ENCODE measurements around the gene THSD8. TPM values are rescaled to one million over a fixed set of nuclear protein-coding genes. Genes with fewer than 3 reads are reported as not detected.

THSD8 gene
- total and polyA plus RNA-seq, 2 donors (not counting 1 experiment from before 2014, with no cell fraction given): not detected

DNA sequence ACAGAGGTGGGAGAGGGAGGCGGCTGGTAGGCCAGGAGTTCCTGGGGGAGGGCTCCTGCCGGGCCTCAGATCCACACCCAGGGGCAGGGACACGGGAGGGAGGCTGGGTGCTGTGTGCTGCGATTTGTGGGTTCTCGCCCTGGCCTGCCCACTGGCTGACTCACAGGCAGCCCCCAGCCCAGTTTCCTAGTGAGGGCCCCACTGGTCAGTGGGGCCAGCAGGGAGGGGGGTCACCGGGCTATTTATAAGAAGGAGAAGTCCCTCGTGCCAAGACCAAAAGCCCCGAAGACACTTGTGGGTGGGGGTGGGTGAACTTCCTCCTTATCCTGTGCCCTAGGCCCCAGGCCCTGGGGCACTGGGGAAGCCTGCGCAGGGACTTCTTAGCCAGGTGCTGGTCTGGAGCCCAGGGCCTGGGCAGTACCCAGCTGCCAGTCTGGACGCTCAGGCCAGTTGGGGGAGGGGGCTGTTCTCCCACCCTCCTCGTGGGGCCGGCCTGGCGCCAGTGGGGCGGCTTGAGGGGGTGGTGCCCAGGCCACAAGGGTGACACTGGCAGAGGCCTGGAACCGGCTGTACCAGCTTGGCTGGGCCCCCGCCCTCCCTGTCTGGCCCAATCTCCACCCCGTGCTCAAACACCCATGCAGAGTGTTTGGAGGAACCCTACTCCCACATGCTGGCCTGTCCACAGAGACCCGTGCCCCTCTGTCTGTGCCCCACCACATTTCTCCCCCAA is 15.6 kb upstream of the THSD8 start:
- Histone ChIP-seq H3K27me3 (replicated peaks in 1 of 4; ENCODE audit: control extremely low read depth in 1 of 4, control insufficient read depth in 3 of 4, insufficient read depth in 4 of 4, low read length in 3 of 4) (no peaks in the 10 kb centered on the region), H3K79me2 (ENCODE audit: control insufficient read depth, insufficient read depth, low read length) (peaks cover under 1% of the 10 kb centered on the region), H3K27ac (ENCODE audit: low read length in 2 of 2) (peak overlapping the region; percentile 92 to 97), H3K36me3 (replicated peaks in 1 of 2; ENCODE audit: control extremely low read depth in 1 of 2, control insufficient read depth in 1 of 2, extremely low read depth in 1 of 2, insufficient read depth in 2 of 2, low read length in 1 of 2) (no peaks in the 10 kb centered on the region), H3K9ac (ENCODE audit: low read length) (peak overlapping the region; percentile 13), H3K9me3 (ENCODE audit: control extremely low read depth in 1 of 3, control insufficient read depth in 2 of 3, insufficient read depth in 1 of 3, low read length in 2 of 3) (no peaks in the 10 kb centered on the region), H3K4me1 (ENCODE audit: control insufficient read depth in 2 of 2, insufficient read depth in 2 of 2, low read length in 2 of 2) (peaks cover 75 to 87% of the 10 kb centered on the region in 2 donors), H2AFZ (ENCODE audit: insufficient read depth, low read depth, low read length, poor library complexity, severe bottlenecking) (no peak overlapping the region), H3K4me3 (ENCODE audit: control extremely low read depth in 1 of 5, extremely low read depth in 1 of 5, insufficient read depth in 1 of 5, low read depth in 2 of 5, low read length in 4 of 5) (peak overlapping the region in 1 of 5 experiments; percentile 19), H3K4me2 (replicated peaks; ENCODE audit: low read depth, low read length, poor library complexity, severe bottlenecking) (peak overlapping the region; percentile 96), H4K20me1 (ENCODE audit: control insufficient read depth, insufficient read depth, low read length, poor library complexity, severe bottlenecking) (peaks cover under 1% of the 10 kb centered on the region)
- WGBS (ENCODE audit: insufficient coverage): 8% methylated on average over 13 of the region's 18 CpGs
- Mint-ChIP-seq H3K27ac (peak overlapping the region; percentile 92), H3K4me1 (peaks cover 50% of the 10 kb centered on the region), H3K9me3 (ENCODE audit: insufficient read depth) (no peaks in the 10 kb centered on the region), H3K4me3 (no peak overlapping the region), H3K27me3 (no peaks in the 10 kb centered on the region)
- ChIA-PET CTCF (interaction anchor here (0.7 to 5.0 kb wide), 3 partner anchors 9 to 13 kb away, joined by 3 to 65 read pairs (median 28); no protein-coding TSS in a partner anchor), POLR2A (interaction anchor here (1.8 to 4.5 kb wide), 2 partner anchors 9 to 10 kb away, joined by 5 to 36 read pairs; no protein-coding TSS in a partner anchor)
- ATAC-seq (ENCODE audit: low read depth) (no peak), DNase-seq (peak; percentile 85)
- intact Hi-C loops (cut with micrococcal nuclease): loop anchor here (5.0 kb wide), 1 partner anchor 1204 kb away; no protein-coding TSS in a partner anchor
- TF ChIP-seq, protein P1, sequence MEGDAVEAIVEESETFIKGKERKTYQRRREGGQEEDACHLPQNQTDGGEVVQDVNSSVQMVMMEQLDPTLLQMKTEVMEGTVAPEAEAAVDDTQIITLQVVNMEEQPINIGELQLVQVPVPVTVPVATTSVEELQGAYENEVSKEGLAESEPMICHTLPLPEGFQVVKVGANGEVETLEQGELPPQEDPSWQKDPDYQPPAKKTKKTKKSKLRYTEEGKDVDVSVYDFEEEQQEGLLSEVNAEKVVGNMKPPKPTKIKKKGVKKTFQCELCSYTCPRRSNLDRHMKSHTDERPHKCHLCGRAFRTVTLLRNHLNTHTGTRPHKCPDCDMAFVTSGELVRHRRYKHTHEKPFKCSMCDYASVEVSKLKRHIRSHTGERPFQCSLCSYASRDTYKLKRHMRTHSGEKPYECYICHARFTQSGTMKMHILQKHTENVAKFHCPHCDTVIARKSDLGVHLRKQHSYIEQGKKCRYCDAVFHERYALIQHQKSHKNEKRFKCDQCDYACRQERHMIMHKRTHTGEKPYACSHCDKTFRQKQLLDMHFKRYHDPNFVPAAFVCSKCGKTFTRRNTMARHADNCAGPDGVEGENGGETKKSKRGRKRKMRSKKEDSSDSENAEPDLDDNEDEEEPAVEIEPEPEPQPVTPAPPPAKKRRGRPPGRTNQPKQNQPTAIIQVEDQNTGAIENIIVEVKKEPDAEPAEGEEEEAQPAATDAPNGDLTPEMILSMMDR (IDR thresholded peaks at IDR 0.05): no peak
- no peak for TF ChIP-seq EZH2 (IDR thresholded peaks at IDR 0.05; ENCODE audit: borderline replicate concordance, insufficient read depth, low read depth, low read length, poor library complexity, severe bottlenecking)

DNA sequence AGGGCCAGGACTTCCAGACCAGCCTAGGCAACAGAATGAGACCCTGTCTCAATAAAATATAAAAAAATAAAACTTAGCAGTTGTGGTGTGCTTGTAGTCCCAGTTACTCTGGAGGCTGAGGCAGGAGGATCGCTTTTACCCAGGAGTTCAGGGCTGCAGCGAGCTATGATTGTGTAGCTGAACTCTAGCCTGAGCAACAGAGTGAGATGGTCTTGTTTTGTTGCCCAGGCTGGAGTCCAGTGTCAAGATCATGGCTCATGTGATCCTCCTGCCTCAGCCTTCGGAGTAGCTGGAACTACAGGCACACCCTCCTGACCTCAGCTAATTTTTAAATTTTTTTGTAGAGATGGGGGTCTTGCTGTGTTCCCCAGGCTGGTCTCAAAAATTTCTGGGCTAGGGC is 14.9 kb upstream of the THSD8 start:
- WGBS (ENCODE audit: insufficient coverage): 100% methylated on average over 2 of the region's 3 CpGs
- no peak for TF ChIP-seq EZH2 (IDR thresholded peaks at IDR 0.05; ENCODE audit: borderline replicate concordance, insufficient read depth, low read depth, low read length, poor library complexity, severe bottlenecking)
- TF ChIP-seq, protein P1 (IDR thresholded peaks at IDR 0.05): no peak
- DNase-seq (no peak), ATAC-seq (ENCODE audit: low read depth) (no peak)
- Histone ChIP-seq H2AFZ (ENCODE audit: insufficient read depth, low read depth, low read length, poor library complexity, severe bottlenecking) (no peak overlapping the region), H3K79me2 (ENCODE audit: control insufficient read depth, insufficient read depth, low read length) (peaks cover 7% of the 10 kb centered on the region), H3K4me3 (ENCODE audit: control extremely low read depth in 1 of 5, extremely low read depth in 1 of 5, insufficient read depth in 1 of 5, low read depth in 2 of 5, low read length in 4 of 5) (peak overlapping the region in 1 of 5 experiments; percentile 19), H3K9ac (ENCODE audit: low read length) (peak overlapping the region; percentile 12), H3K36me3 (replicated peaks in 1 of 2; ENCODE audit: control extremely low read depth in 1 of 2, control insufficient read depth in 1 of 2, extremely low read depth in 1 of 2, insufficient read depth in 2 of 2, low read length in 1 of 2) (no peaks in the 10 kb centered on the region), H3K9me3 (ENCODE audit: control extremely low read depth in 1 of 3, control insufficient read depth in 2 of 3, insufficient read depth in 1 of 3, low read length in 2 of 3) (no peaks in the 10 kb centered on the region), H3K27me3 (replicated peaks in 1 of 4; ENCODE audit: control extremely low read depth in 1 of 4, control insufficient read depth in 3 of 4, insufficient read depth in 4 of 4, low read length in 3 of 4) (no peaks in the 10 kb centered on the region), H3K4me1 (ENCODE audit: control insufficient read depth in 2 of 2, insufficient read depth in 2 of 2, low read length in 2 of 2) (peaks cover 68 to 81% of the 10 kb centered on the region in 2 donors), H3K27ac (ENCODE audit: low read length in 2 of 2) (peak overlapping the region; percentile 92 to 97), H3K4me2 (replicated peaks; ENCODE audit: low read depth, low read length, poor library complexity, severe bottlenecking) (peak overlapping the region; percentile 96), H4K20me1 (ENCODE audit: control insufficient read depth, insufficient read depth, low read length, poor library complexity, severe bottlenecking) (peaks cover 6% of the 10 kb centered on the region)
- H3K9me3 Mint-ChIP-seq (ENCODE audit: insufficient read depth): no peaks in the 10 kb centered on the region
- peaks cover 44% of the 10 kb centered on the region for H3K4me1 Mint-ChIP-seq
- H3K27me3 Mint-ChIP-seq: no peaks in the 10 kb centered on the region
- H3K27ac Mint-ChIP-seq: peak overlapping the region; percentile 92
- intact Hi-C loops (cut with micrococcal nuclease): loop anchor here (5.0 kb wide), 1 partner anchor 1205 kb away; no protein-coding TSS in a partner anchor
- H3K4me3 Mint-ChIP-seq: peak overlapping the region; percentile 15
- ChIA-PET POLR2A (interaction anchor here (1.0 to 4.5 kb wide), 3 partner anchors 9 to 57 kb away, joined by 5 to 36 read pairs (median 6); no protein-coding TSS in a partner anchor), CTCF (interaction anchor here (0.7 to 5.0 kb wide), 3 partner anchors 9 to 12 kb away, joined by 3 to 65 read pairs (median 28); no protein-coding TSS in a partner anchor)
